Sigmoid colon (tissue), 7 donors: ENCODE results near the gene MRPL41. TPM values are rescaled to one million over a fixed set of nuclear protein-coding genes. Genes with fewer than 3 reads are reported as not detected.
A peak's percentile ranks its signal among the peaks of the same experiment; 100 is the strongest.

ENCODE experiments used
- DNase-seq: peaks from one replicate; pipeline ENCODE4 v3.0.0-alpha.2; 2019
- H3K27ac ChIP-seq, 4 donors: fragments of 200-600 bp; sonication (generic); one replicate each; pipeline ENCODE4 v1.5.1; 2016 to 2019; ENCODE audit warnings: mild to moderate bottlenecking in 1 of 4
- H3K27me3 ChIP-seq, 3 donors: fragments of 200-600 bp; sonication (generic); one replicate each; pipeline ENCODE4 v1.5.1; 2019; ENCODE audit warnings: mild to moderate bottlenecking in 1 of 3
- H3K36me3 ChIP-seq, 4 donors: fragments of 200-600 bp; sonication (generic); one replicate each; pipeline ENCODE4 v1.5.1; 2016 to 2019
- H3K4me1 ChIP-seq, 4 donors: fragments of 200-600 bp; sonication (generic); one replicate each; pipeline ENCODE4 v1.5.1; 2017 to 2019
- H3K4me3 ChIP-seq, 4 donors: fragments of 200-600 bp; sonication (generic); one replicate each; pipeline ENCODE4 v1.5.1; 2017 to 2019; ENCODE audit warnings: mild to moderate bottlenecking in 2 of 4, moderate library complexity in 1 of 4
- H3K9me3 ChIP-seq, 4 donors: fragments of 200-600 bp in 3 of 4; sonication (generic) in 3 of 4; one replicate each; pipeline versions ENCODE4 v1.5.1 to v1.6.1; 2013 to 2019
- CTCF ChIP-seq, 4 experiments: fragments of 450-650 bp in 3 of 4; fragments of 200-600 bp in 1 of 4; IDR thresholded peaks; one replicate each; pipeline ENCODE4 v1.5.1; 2016 to 2019; ENCODE audit warnings: antibody characterized with exemption in 4 of 4, mild to moderate bottlenecking in 3 of 4, moderate library complexity in 2 of 4
- EP300 ChIP-seq, 4 donors: sonication (generic); formaldehyde crosslinking; IDR thresholded peaks; one replicate each; pipeline ENCODE4 v1.6.1; 2017; ENCODE audit warnings: antibody characterized with exemption in 4 of 4
- POLR2A ChIP-seq, 2 donors: fragments of 450-650 bp; IDR thresholded peaks; one replicate each; pipeline ENCODE4 v1.6.1; 2016; ENCODE audit warnings: antibody characterized with exemption in 2 of 2, mild to moderate bottlenecking in 2 of 2, moderate library complexity in 2 of 2
- POLR2AphosphoS5 ChIP-seq, 4 donors: sonication (generic); formaldehyde crosslinking; IDR thresholded peaks; one replicate each; pipeline ENCODE4 v1.6.1; 2017; ENCODE audit warnings: antibody characterized with exemption in 4 of 4
- WGBS, 2 donors: extraction: QIAGEN DNeasy Blood & Tissue Kit; methylation state at CpG; one replicate each; pipeline ENCODE4 v1.1.7; 2013; 5-methylcytosine and 5-hydroxymethylcytosine counted together
- intact Hi-C: fragments of 100-400 bp; cut with DNase I; formaldehyde crosslinking; loops from one replicate; pipeline ENCODE4 v1.15.1; 2023
- polyA plus RNA-seq, 3 donors: library from polyadenylated mRNA; stranded (reverse); fragments of 200-250 nt; gene quantifications; one replicate each; pipeline ENCODE4 v1.2.3, GENCODE V29; 2013
- total RNA-seq, 4 donors: library from RNA; depleted of rRNA; stranded (reverse); fragments of >200 nt; gene quantifications; one replicate each; pipeline ENCODE4 v1.1.0, GENCODE V29; 2016
- donor health status: healthy with polysubstance abuse.
- donor health status: Bipolar disorder and iron deficiency.
- donor health status: healthy.

MRPL41 gene
- total and polyA plus RNA-seq, 7 donors, result 38.5 to 162 (median 73.1) TPM

- no peaks in the 10 kb centered on the region for H3K27me3 ChIP-seq
- intact Hi-C loops, result no loop called here
- no peak overlapping the region for H3K27ac ChIP-seq
- H3K4me3 ChIP-seq, result peak overlapping the region in 2 of 4 donors; percentile 64 to 84
- TF ChIP-seq POLR2AphosphoS5 (IDR thresholded peaks at IDR 0.05) (no peak), POLR2A (IDR thresholded peaks at IDR 0.05) (no peak), EP300 (IDR thresholded peaks at IDR 0.05) (no peak), CTCF (IDR thresholded peaks at IDR 0.05) (no peak)
- DNase-seq, result no peak
- no peaks in the 10 kb centered on the region for H3K9me3 ChIP-seq
- peaks cover 5 to 42% (median 23%) of the 10 kb centered on the region in 4 donors for H3K36me3 ChIP-seq
- 87 to 92% methylated on average over 6 of the region's 6 CpGs for WGBS, 2 donors
- H3K4me1 ChIP-seq, result peaks cover 0 to 27% (median 22%) of the 10 kb centered on the region in 4 donors
These were observed 37.2 kb downstream of the MRPL41 start for GRCh38 chr9:137588891-137589290.

DNA sequence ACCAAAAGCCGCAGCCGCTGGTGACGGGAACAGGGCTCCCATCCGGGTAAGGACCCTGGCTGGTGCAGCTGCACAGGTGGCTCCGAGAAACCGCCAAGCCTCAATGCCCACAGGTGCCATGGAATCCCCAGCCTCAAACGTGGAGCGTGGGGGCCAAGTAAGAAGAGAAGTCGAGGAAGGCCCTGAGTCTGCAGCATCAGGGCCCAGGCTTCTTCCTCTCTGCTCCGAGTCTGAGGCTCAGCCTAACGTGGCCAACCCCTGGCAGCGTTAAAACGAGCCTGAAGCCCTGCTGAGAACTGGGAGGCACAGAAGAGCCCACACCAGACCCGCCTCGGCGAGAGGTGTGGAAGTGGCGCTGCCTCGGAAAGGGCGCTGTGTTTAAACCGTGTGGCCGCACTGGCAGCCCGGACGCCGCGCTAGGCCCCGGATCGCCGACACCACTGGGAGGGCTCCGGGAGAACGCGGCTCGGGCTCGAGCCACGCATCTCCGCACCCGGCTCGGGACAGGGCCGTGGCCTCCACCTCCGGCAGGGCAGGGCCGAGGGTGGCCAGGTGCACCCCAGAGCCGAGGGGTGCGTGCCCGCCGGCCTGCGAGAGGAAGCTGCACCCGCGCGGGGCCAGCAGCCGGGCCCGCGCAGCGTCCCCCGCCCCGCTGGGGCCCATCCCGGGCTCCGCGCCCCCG is 37.9 kb downstream of the MRPL41 start:
- intact Hi-C loops, result loop anchor here (1.0 kb wide), 1 partner anchor 16 kb away; the partner anchor contains the start of gene ARRDC1
- 7 to 9% methylated on average over 58 of the region's 58 CpGs for WGBS, 2 donors
- no peak for TF ChIP-seq POLR2A (IDR thresholded peaks at IDR 0.05)
- TF ChIP-seq POLR2AphosphoS5 (IDR thresholded peaks at IDR 0.05), result no peak
- TF ChIP-seq CTCF (IDR thresholded peaks at IDR 0.05), result no peak
- TF ChIP-seq EP300 (IDR thresholded peaks at IDR 0.05), result no peak
- peaks cover 0 to 27% (median 22%) of the 10 kb centered on the region in 4 donors for H3K4me1 ChIP-seq
- H3K4me3 ChIP-seq, result peak overlapping the region; percentile 45 to 84 (median 73)
- DNase-seq, result no peak
- H3K9me3 ChIP-seq, result no peaks in the 10 kb centered on the region
- peaks cover 5 to 35% (median 23%) of the 10 kb centered on the region in 4 donors for H3K36me3 ChIP-seq
- H3K27me3 ChIP-seq, result no peaks in the 10 kb centered on the region
- peak overlapping the region in 3 of 4 donors; percentile 31 to 71 (median 66) for H3K27ac ChIP-seq

GRCh38 chr9:137590123-137590468 is 38.4 kb downstream of the MRPL41 start:
- no peaks in the 10 kb centered on the region for H3K9me3 ChIP-seq
- intact Hi-C loops, result loop anchor here (1.0 kb wide), 1 partner anchor 15 kb away; the partner anchor contains the start of gene ARRDC1
- H3K4me3 ChIP-seq, result peak overlapping the region; percentile 45 to 84 (median 73)
- TF ChIP-seq EP300 (IDR thresholded peaks at IDR 0.05) (no peak), CTCF (IDR thresholded peaks at IDR 0.05) (no peak), POLR2AphosphoS5 (IDR thresholded peaks at IDR 0.05) (no peak), POLR2A (IDR thresholded peaks at IDR 0.05) (no peak)
- no peak for DNase-seq
- peak overlapping the region in 3 of 4 donors; percentile 31 to 71 (median 66) for H3K27ac ChIP-seq
- H3K36me3 ChIP-seq, result peaks cover 5 to 30% (median 23%) of the 10 kb centered on the region in 4 donors
- peaks cover 0 to 27% (median 22%) of the 10 kb centered on the region in 4 donors for H3K4me1 ChIP-seq
- no peaks in the 10 kb centered on the region for H3K27me3 ChIP-seq
- WGBS, 2 donors, result 1% methylated on average over 61 of the region's 61 CpGs

GRCh38 chr9:137590469-137591383 is 39.0 kb downstream of the MRPL41 start, which contains the start of gene ZMYND19:
TSS of gene ZMYND19 (minus strand) at chr9:137590512. CDS start at chr9:137590263, 249 bp downstream.
- Histone ChIP-seq H3K4me3 (peak within 1 kb of the TSS; percentile 64 to 84 (median 76)), H3K36me3 (peaks cover 5 to 26% (median 19%) of the 10 kb centered on the region in 4 donors), H3K9me3 (no peaks in the 10 kb centered on the region), H3K4me1 (peaks cover 0 to 27% (median 22%) of the 10 kb centered on the region in 4 donors), H3K27ac (peak within 1 kb of the TSS; percentile 53 to 80 (median 77)), H3K27me3 (no peaks in the 10 kb centered on the region)
- DNase-seq, result peak; percentile 94
- intact Hi-C loops, result loop anchor here (1.0 kb wide), 1 partner anchor 15 kb away; the partner anchor contains the start of gene ARRDC1
- peak in 1 of 4 donors; percentile 31 for TF ChIP-seq POLR2AphosphoS5 (IDR thresholded peaks at IDR 0.05)
- no peak for TF ChIP-seq CTCF (IDR thresholded peaks at IDR 0.05)
- no peak for TF ChIP-seq EP300 (IDR thresholded peaks at IDR 0.05)
- WGBS, 2 donors, result 1% methylated on average over 113 of the region's 113 CpGs
